GM19023 (cell line): ENCODE results near the gene ELMO2.
A peak's percentile ranks its signal among the peaks of the same experiment; 100 is the strongest.

Experiments
- ATAC-seq: cut with Tn5 transposase; IDR thresholded peaks from one replicate; pipeline ENCODE4 v1.9.1; 2021; ENCODE audit warnings: mild to moderate bottlenecking, moderate library complexity; ENCODE audit not compliant: unreplicated experiment

The ELMO2 gene

DNA sequence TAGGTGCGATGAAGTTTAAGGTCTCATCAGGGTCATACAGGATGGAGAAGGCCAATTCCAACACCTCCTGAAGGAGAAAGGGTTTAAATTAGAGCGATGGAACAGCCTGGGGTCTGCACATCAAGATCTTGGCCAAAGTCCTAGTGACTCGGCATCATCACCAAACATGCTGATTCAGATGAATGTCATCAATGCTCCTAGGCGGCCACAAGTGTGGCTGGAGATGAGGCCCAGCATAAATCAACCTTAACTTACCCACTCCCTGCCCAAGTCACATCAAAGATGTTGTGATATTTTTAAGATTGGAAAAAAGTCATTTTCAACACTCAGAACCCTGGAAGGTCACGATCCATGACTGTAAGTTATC lies 37.5 kb downstream of the ELMO2 start:
- ATAC-seq = no peak

DNA sequence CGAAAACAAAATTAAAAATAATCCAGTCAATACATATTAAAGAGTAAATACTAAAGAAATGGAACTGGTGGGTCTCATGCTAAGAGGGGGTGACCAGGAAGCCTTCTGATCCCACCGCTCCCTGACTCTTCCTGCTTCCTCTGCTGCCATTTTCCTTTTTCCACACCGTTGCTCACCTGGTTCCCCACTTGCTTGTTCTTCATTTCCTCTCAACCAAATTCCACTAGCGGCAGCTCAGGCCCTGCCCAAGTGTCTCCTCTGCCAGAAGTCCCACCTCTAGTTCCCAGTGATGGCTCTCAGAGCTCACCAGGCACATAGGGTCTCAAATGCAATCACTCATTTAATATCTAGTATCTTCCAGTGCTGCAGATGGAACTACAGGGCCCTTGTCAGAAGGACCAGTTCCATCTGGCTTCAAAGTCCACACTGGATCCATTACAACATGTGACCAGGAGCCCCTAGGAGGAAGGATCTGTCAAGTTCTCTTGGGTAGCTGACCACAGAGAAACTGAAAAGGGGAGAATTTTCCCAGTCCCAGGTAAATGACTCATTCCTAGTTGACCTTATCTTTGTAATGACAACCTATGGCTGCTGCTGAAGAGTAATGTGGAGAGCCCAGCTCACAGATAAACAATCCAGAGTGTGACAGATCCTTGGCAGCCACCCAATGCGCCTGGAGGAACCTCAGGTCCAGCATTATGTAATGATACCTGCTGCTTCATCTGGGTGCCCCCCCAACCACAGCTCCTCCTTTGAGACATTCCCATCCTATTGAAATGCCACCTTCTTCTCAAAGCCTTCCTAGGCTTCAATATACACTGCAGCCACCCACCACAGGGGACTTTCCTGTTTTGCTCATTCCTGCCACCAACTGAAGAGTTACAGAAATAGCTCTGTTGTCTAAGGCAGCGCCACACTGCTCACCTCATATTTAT lies 38.2 kb downstream of the ELMO2 start:
- ATAC-seq = no peak

DNA sequence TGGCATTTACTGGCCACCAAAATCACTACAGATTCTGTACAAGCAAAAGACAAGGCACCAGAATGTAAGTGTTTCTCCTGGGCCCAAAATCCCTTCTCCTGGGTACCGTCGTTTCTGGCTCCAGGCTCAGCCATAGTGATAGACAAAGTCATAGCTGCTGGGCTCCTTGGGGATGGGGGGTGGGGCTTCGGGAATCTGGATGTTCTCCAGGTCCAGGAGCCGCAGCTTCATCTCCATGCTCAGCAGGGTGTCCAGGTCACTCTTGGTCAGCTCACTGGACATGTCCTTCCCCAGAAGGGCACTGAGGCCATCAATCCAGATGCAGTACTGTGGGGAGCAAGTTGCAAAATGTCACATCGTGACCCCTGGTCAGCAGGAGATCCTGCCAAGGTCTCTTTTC lies 39.2 kb downstream of the ELMO2 start:
- no peak for ATAC-seq

DNA sequence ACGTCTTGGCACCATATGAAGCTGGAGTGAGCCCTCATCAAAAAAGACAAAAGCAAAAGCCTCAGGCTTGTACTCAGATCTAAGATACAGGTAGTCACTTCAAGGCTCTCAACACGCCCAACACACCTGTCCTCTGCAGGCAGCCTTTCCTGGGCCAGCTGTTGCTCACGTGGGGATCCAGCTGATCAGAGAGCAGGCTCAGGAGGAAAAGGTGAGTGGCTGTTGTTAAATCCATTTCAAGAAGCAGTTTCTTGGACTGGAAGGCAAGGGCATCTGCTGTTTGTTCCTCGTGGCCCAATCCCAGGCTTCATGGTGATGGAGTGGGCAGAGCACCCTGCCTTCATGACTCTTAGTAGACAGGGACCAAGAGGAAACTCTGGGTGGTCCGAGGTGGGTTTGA lies 39.6 kb downstream of the ELMO2 start:
- no peak for ATAC-seq

DNA sequence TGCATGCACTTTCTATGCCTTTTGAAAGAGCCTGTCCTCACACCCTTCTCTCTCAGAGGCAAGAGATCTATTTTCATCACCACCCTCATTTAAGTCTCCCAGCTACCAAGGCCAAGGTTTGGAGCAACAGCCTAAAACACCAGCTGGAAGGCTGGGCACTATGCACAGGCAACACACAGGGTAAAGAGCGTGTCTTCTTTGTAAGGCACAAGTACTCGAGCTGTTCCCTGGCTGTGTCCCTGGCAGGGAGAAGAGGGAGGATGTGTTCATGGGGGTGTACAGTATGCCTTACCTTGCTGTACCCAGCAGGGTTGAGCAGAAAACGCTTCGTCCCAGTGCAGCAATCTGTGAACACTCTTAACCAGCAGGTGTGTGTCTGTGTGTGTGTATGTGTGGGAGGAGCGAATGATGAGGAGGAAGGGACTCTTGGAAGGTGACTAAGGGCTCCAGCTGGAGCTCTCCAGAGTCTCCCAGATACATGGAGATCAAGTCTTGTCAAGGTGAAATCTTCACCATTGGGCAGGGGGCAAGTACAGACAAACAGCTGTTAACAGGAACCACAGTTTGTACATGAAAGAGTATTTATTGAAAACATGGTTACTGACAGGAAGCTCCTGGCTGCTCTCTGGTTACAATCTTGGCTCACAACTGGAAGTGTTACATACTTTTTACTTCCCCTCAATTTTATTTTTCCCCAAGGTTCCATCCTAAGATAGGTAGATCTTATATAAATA lies 40.8 kb downstream of the ELMO2 start:
- ATAC-seq = no peak

DNA sequence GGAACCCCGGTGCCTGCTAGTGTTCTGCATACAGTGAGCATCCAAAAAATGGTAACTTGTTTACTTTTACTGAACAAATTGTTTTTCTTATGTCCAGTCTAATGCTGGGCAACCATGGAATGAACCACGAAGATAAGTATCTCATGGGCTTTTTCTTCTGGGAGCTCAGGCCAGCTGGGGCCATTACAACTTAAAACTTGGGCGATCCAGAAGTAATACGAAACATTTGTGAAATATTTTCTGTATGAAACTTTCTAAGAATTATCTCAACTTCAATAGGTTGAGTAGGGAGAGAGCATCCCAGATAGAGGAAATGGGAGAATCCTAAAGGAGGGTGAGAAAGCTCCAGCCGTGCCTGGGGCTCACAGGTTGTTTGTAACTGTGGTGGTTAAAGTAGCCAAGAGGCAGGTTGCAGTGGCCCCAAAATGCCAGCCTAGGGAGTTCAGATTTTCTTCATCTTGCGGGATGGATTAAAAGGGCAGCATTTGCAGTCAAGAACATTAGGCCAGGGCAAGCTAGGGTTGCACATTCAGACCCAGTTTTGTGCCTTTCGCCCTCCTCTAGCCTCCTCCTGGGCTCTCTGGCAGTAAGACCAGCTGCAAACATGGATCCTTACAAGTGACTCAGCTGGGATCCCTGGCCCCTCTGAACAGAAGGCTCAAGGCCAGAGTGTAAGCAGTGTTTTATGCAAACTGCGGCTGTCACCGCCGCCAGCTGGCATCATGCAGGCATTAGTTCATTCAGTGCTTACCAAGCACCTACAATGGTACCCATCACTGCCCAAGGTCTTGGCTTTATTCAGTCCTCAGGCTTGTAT lies 41.5 kb downstream of the ELMO2 start:
- no peak for ATAC-seq

DNA sequence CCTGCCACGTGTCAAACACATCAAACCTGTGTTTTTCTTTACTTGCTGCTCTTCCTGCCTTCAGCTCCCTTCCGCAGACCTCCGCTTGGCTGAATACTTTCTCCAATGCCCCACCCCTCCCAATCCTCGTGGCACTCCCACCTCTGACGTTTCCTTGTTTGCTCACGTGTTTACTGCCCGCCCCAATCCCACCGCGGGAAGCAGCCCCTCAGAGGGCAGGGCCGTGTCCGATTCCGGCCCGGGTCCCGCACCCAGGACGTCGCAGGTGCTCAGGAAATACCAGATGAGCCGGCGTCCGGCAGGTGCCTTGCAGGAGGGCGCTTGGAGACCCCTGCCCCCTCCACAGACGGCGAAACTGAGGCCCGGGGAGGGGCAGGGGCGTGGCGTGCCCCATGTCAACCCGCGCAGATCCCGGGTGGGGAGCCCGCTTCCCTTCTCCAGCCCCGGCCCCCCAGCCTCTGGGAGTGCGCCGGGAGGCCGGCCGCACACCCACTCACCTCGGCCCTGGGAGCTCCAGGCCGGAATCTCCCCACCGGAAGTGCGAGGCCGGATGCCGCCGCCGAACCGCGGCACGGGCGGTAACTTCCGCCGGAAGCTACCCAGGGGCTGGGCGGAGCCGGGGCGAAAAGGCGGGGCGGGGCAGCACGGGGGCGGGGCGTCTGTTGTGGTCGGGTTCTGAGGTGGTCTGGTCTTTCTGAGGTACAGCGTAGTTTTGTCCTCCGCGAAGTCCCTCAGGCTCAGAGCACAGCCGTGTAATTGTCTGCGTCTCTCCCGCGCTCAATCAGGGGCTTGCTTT lies 42.3 kb downstream of the ELMO2 start:
- ATAC-seq = peak; percentile 76

DNA sequence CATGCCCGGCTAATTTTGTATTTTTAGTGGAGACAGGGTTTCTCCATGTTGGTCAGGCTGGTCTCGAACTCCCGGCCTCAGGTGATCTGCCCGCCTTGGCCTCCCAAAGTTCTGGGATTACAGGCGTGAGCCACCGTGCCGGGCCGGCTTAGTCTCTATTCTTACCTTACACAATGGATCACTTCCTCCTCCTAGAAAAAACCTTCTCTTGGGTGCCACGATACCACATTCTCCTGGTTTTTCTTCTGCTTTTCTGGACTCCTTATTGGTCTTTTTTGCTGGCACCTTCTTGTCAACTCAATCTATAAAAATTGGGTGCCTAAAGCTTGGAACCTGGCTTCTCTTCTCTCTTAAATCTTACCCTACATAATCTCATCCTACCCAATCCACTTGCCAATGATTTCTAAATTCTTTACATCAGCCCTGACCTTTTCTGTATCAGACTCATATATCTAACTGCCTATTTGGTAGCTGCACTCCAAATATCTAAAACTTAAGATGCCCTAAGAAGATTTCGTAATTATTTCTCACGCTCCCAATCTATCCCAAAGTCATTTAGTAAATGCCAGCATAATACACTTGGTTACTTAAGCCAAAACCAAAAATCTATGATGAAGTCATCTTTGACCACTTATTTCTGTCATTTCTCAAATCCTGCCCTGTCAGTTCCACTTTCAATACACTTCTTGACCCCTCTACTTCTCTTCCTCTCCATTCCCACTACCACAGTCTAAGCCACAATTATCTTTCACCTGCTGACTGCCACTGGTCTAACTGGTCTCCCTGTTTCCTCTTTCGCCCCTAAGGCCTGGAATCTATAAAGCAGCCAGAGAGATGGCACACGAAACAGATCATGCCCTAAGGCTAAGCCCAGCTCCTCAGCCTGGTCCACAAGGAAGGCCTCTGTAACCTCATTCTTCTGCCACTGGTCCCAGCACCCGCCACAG lies 43.2 kb downstream of the ELMO2 start:
- peak; percentile 1 for ATAC-seq

DNA sequence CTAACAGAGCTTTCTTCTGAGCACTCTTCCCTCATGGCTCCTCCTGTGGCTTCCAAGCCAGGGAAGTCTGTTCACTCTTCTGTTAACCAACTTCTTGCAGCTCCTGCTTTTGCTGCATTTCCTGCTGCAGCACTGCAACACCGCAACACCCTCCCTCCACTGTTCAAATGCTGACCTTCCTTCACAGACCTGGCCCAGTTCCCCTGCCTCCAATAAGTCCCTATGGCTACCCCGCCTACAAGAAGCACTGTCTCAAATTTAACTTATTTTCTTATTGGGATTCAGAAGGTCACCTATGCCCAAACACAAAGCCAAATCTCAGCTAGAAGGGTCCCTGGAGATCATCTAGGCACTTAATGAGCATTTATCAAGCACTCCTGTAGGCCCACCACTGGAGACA lies 44.6 kb downstream of the ELMO2 start:
- no peak for ATAC-seq

DNA sequence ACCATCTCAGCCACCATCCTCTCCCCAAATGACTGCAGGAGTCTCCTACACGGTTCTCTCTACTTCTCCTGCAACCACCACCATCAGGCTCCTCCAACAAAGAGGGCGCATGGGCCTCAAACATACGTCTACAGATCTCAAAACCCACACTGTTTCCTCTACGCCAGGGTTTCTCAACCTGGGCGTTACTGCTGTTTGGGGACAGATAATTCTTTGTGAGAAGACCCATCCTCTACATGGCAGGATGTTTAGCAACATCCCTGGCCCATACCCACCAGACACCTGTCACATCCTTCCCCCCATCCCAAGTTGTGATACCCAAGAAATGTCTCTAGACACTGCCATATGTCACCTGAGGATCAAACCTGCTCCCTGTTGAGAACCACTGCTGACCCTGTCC lies 45.0 kb downstream of the ELMO2 start:
- ATAC-seq = no peak

DNA sequence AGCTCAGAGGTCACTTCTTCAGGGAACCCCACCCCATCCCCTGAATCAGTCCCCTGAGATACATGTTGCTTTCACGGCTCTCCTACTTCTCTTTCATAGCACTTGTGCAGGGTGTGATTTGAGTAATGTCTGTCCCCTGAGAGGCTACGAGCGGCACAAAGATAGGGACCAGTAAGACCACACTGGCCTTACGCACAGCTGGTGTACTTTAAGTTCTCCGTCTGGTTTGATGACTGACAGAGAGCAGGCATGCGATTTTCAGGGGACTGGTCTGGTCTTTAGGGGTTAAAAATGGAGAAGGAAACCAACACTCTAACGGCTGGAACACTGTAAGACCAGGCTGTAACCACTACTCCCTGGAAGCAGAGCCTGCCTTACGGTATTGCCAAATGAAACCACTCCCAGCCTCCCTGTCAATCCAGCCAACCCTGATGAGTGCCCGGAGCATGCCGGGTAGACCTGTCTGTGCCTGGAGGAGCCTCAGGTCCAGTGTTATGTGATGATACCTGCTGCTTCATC lies 47.1 kb downstream of the ELMO2 start:
- ATAC-seq = peak; percentile 50

DNA sequence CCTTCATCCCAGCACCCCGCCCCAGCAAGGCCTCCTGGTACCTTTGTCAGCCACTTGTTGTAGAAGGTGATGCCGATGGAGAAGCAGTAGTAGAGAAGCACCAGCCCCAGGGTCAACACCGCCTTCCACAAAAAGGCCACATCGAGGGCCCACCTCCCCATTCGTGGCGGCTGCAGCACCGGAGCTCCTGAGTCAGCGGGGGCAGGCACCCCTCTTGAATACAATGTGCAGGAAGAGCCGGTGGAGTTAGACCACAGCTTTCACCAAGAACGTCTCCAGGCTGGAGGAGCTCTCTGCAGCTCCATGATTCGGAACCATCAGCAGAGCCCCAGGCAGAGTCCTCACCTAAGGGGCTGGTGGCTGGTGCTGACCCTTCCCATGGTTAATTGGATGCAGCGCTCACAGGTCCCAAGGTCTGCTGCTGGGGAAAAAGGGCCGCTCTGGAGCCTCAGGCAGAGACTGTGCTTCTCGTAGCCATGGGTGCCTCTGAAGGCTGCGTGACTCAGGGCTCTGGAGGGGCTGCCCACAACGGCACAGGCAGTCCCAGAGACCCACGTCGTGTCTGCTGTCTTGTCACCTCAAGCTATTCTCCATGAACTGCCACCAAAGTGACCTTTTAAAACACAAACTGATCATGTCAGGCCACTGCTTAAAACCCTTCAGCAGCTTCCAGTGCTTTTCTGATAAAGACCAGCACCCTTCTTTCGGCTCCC lies 47.9 kb downstream of the ELMO2 start:
- no peak for ATAC-seq

DNA sequence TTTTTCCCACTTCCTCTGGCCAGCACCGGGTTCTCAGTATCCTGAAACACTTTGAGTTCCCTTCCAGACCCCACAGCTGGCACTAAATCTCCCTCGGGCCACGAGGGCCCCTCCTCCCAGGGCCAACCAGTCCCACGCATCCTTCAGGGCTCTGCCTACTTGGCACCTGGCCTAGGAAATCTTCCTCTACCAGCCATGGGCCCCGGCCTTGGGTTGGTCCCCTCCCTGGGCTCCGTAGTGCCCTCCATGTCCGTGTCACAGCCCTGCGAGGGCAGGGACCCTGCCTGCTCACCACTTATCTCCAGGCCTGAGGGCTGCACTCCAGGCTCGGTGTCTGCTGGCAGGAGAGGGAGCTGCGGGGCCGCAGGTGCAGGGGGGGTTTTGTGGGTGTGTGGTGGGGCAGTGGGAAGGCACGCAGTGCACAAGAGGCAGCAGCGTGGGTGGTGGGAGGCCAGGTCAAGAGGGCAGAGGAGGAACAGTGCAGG lies 49.3 kb downstream of the ELMO2 start:
- ATAC-seq = no peak

DNA sequence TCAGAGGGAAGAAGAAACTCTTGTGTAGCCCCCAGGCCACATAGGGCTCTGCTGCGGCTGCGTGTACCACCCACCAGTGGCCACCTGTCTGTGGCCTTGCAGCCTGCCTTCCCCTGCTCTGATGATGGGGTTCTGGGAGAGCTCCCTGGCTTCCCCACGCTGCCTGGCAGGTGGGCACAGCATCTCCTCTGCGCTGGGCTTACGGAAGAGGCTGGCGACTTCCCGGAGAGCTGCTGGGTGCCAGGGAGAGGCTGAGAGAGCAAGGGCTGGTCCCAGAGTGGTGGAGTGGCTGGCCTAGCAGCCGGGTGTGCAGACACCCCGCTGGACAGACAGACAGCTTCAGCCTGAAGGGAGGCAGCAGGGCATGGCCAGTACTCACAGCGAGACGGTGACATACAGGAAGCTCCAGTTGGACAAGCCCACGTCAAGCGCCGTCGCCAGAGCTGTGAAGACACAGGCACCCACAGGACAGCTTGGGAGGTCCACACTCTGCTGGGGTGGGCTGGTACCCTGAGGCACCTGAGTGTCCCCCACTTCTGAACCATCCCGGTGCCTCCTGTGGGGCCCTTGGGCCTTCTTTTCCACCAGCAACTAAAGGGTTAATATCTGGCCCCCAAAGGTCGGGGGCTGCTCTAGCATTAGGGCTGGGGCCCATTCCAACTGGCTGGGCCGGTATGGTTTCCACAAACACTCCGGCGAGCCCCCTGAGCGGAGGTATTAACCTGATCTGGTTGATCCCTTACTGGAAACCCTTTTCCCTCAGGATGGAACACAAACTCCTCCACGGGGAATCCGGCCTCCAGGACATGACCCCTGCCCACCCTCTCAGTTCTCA lies 50.0 kb downstream of the ELMO2 start:
- no peak for ATAC-seq

DNA sequence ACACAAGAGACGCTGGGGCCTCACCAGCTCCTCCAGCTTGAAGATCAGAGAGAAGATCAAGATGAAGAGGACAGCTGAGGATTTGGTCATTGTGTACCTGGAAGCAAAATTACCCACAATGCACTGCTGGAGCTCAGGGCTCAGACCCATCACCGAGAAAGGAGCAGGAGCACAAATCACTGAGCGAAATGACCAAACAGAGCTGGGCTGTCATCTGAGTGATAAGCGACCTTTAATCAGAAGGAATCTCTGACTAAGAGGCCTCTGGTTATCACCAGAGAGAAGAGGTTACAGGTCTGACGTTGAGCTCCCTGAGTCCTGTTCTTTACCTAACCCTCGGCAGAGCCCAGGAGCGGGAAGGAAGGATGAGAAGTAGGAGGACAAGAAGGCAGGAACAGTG lies 50.6 kb downstream of the ELMO2 start:
- ATAC-seq = no peak

DNA sequence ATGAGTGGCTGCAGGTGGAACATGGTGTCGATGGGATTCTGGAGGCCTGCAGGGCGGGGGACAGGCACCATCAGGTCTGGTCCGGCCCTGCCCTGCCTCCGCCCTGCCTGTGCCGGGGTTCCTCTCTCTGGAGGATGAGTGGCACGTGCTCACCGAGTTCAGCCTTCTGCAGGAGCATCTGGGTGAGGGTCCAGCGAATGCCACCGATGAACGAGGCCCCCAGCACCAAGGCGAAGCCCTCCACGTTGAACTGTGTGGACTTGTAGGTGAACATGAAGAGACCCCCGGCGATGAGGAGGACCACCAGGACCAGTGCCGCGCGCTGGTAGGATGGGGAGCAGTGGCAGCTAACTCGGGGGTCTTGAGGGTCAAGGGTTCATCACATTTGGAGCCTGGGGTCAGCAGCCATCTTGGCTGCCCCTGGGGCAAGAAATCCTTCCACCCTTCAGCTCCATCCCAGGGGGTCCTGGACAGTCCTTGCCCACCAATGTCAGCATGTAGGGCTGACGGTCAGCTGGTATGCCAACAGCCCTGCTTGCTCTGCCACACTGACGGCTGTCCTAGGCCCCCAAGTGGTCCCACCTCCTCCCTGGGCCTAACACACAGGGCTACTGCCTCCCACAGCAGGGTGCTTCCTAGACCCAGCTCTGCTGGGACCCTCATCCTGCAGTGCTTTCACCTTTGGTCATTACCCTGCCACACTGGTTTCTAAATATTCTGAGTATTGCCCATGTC lies 51.3 kb downstream of the ELMO2 start:
- ATAC-seq = no peak

DNA sequence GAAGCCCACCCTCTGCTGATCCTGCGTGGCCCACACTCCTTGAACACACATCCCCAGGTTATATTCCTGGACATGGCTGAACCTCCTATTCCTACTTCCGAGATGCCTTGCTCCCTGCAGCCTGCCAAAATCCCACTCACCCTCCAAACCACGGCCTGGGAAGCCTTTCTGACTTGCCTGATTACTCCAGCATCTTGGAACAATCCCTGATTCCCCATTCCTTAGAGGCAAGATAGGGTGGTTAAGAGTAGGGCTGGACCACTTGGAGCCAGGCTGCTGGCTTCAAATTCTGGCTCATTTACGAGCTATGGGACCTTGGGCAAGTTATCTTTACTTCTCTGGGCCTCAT lies 52.2 kb downstream of the ELMO2 start:
- ATAC-seq = no peak
